Measurements from ENCODE around the gene HSD17B11.
"Not testable (repeated sequence)": the region's sequence is repeated elsewhere in the genome, so short reads cannot be mapped to it uniquely, and the experiment has no call there.

The HSD17B11 gene

GRCh38 chr4:87416965-87417364 is 26.0 kb upstream of the HSD17B11 start:
- TF ChIP-seq CTCF (conservative IDR thresholded peaks at IDR 0.05; ENCODE audit: control insufficient read depth, insufficient read depth, low read depth, low read length), result no peak
- no peak overlapping the region for H3K4me3 ChIP-seq (ENCODE audit: control insufficient read depth, low read depth, low read length)
- no peak for DNase-seq (ENCODE audit: low read depth)

GRCh38 chr4:87414816-87415215 is 23.8 kb upstream of the HSD17B11 start:
- no peak for TF ChIP-seq CTCF (conservative IDR thresholded peaks at IDR 0.05; ENCODE audit: control insufficient read depth, insufficient read depth, low read depth, low read length)
- H3K4me3 ChIP-seq (ENCODE audit: control insufficient read depth, low read depth, low read length), result no peak overlapping the region
- no peak for DNase-seq (ENCODE audit: low read depth)

GRCh38 chr4:87410679-87411078 is 19.7 kb upstream of the HSD17B11 start:
- H3K4me3 ChIP-seq (ENCODE audit: control insufficient read depth, low read depth, low read length), result no peak overlapping the region
- DNase-seq (ENCODE audit: low read depth), result no peak
- no peak for TF ChIP-seq CTCF (conservative IDR thresholded peaks at IDR 0.05; ENCODE audit: control insufficient read depth, insufficient read depth, low read depth, low read length)

- H3K4me3 ChIP-seq (ENCODE audit: control insufficient read depth, low read depth, low read length), result no peak overlapping the region
- no peak for DNase-seq (ENCODE audit: low read depth)
- TF ChIP-seq CTCF (conservative IDR thresholded peaks at IDR 0.05; ENCODE audit: control insufficient read depth, insufficient read depth, low read depth, low read length), result no peak
Measured at GRCh38 chr4:87410157-87410556, 19.2 kb upstream of the HSD17B11 start.

- no peak for DNase-seq (ENCODE audit: low read depth)
- H3K4me3 ChIP-seq (ENCODE audit: control insufficient read depth, low read depth, low read length), result no peak overlapping the region
- TF ChIP-seq CTCF (conservative IDR thresholded peaks at IDR 0.05; ENCODE audit: control insufficient read depth, insufficient read depth, low read depth, low read length), result no peak
Measured at GRCh38 chr4:87409420-87409939, 18.5 kb upstream of the HSD17B11 start.

GRCh38 chr4:87406902-87407301 is 15.9 kb upstream of the HSD17B11 start:
- H3K4me3 ChIP-seq (ENCODE audit: control insufficient read depth, low read depth, low read length); DNase-seq (ENCODE audit: low read depth): not testable (repeated sequence)

- DNase-seq (ENCODE audit: low read depth), result no peak
- no peak overlapping the region for H3K4me3 ChIP-seq (ENCODE audit: control insufficient read depth, low read depth, low read length)
Measured at GRCh38 chr4:87406462-87406861, 15.5 kb upstream of the HSD17B11 start.

More at GRCh38 chr4:87406462-87406861, 15.5 kb upstream of the HSD17B11 start:
- TF ChIP-seq CTCF (conservative IDR thresholded peaks at IDR 0.05; ENCODE audit: control insufficient read depth, insufficient read depth, low read depth, low read length), result no peak

Measured in fibroblast of mammary gland (primary cell).